Measurements from ENCODE around the gene LRGUK. TPM values are rescaled to one million over a fixed set of nuclear protein-coding genes. Genes with fewer than 3 reads are reported as not detected.

LRGUK gene
- total and polyA plus RNA-seq, 2 of the 8 experiments (the other 6 are each of a cell fraction or from before 2014, with no cell fraction given) = 1.5 to 3.6 TPM

DNA sequence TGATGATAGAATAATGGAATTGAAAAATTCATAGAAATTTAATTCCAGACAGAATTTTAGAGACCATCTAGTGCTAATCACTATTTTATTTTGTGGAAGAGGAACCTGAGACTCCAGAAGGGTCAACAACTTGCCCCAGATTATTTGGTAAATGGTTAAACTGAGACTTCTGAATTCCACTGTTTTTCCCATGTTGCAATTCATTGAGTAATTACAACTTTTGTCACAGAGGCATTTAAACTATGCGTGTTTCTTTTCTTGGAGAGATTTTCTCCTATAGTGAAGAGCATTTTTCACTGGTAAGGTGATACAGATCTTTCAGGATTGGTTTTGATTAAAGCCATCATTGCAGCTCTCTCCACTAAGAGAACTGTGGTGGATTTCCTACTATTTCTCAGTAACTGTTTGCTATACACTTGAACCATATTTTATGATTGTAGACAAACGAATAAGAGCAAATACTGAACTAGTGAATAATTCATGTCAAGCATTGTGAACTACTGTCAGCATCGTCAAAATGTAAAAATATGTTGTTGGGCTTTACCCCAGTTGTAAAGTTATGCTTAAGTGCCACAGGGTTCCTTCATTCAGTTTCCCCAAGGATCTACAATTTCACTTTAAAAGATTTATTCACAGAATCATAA, 26.5 kb downstream of the LRGUK start:
- Histone ChIP-seq H4K91ac (replicated peaks; ENCODE audit: insufficient read length, low read length) (no peak overlapping the region), H3K23me2 (ENCODE audit: low read depth, low read length) (no peaks in the 10 kb centered on the region), H3K4me3 (ENCODE audit: extremely low read depth in 1 of 4, insufficient read depth in 2 of 4, low read depth in 3 of 4, low read length in 4 of 4) (no peak overlapping the region), H3K56ac (replicated peaks; ENCODE audit: insufficient read length, low read depth, low read length) (no peak overlapping the region), H3K9ac (replicated peaks in 1 of 4; ENCODE audit: extremely low read depth in 1 of 4, low read depth in 3 of 4, low read length in 3 of 4) (no peak overlapping the region), H4K5ac (ENCODE audit: insufficient read length, low read depth, low read length) (no peak overlapping the region), H3K79me1 (ENCODE audit: low read depth, low read length) (no peaks in the 10 kb centered on the region), H3K79me2 (ENCODE audit: control insufficient read depth in 1 of 2, insufficient read depth in 2 of 2, low read length in 2 of 2) (no peaks in the 10 kb centered on the region), H2BK15ac (ENCODE audit: low read length) (no peak overlapping the region), H2BK20ac (ENCODE audit: low read length) (no peak overlapping the region), H3K27ac (ENCODE audit: low read depth, low read length) (no peak overlapping the region), H2AK5ac (ENCODE audit: low read depth, low read length) (no peak overlapping the region), H3K4me1 (replicated peaks in 1 of 4; ENCODE audit: control insufficient read depth in 3 of 4, insufficient read depth in 4 of 4, low read length in 3 of 4) (peaks cover 0 to 8% (median 2%) of the 10 kb centered on the region in 4 experiments; a peak in 2 of 7 replicates), H3K27me3 (replicated peaks in 1 of 4; ENCODE audit: control insufficient read depth in 3 of 4, extremely low read depth in 1 of 4, insufficient read depth in 3 of 4, low read length in 3 of 4) (no peaks in the 10 kb centered on the region), H3K36me3 (ENCODE audit: control insufficient read depth in 2 of 4, insufficient read depth in 4 of 4, low read length in 3 of 4) (peaks cover 0 to 5% (median 0%) of the 10 kb centered on the region in 4 experiments; a peak in 2 of 8 replicates), H3K4me2 (ENCODE audit: insufficient read depth in 1 of 2, low read depth in 2 of 2, low read length in 2 of 2) (no peak overlapping the region), H2BK120ac (replicated peaks; ENCODE audit: low read depth, low read length) (no peak overlapping the region), H2BK12ac (ENCODE audit: low read depth, low read length) (no peak overlapping the region), H3K9me3 (ENCODE audit: insufficient read depth in 2 of 2, low read depth in 1 of 2, low read length in 1 of 2) (no peaks in the 10 kb centered on the region), H3K23ac (ENCODE audit: insufficient read length) (no peak overlapping the region), H3K18ac (ENCODE audit: extremely low read depth, low read length) (no peak overlapping the region), H4K8ac (ENCODE audit: extremely low read depth, insufficient read depth, low read length) (no peak overlapping the region), H2AFZ (ENCODE audit: low read length) (no peak overlapping the region), H3K14ac (ENCODE audit: insufficient read length) (no peak overlapping the region), H2BK5ac (ENCODE audit: low read depth, low read length) (no peak overlapping the region), H4K20me1 (replicated peaks in 1 of 2; ENCODE audit: control insufficient read depth in 1 of 2, insufficient read depth in 2 of 2, low read length in 2 of 2) (no peaks in the 10 kb centered on the region), H3K4ac (replicated peaks; ENCODE audit: insufficient read length, low read depth, low read length) (no peak overlapping the region)
- ChIA-PET POLR2A (ENCODE audit: partially characterized antibody) (interaction anchor here (0.7 to 1.2 kb wide), 2 partner anchors 12 to 17 kb away, joined by 3 to 4 read pairs; no protein-coding TSS in a partner anchor), CTCF (ENCODE audit: partially characterized antibody) (interaction anchor here (1.0 to 1.8 kb wide), 8 partner anchors 9 to 267 kb away, joined by 3 to 7 read pairs (median 4); no protein-coding TSS in a partner anchor)
- WGBS, 2 experiments (ENCODE audit: extremely low coverage in 1 of 2, insufficient coverage in 1 of 2, insufficient read length in 1 of 2, insufficient replicate concordance in 2 of 2, low coverage in 1 of 2, low lambda C conversion rate in 2 of 2, missing lambda C conversion rate in 1 of 2) = 70% methylated on average over 3 of the region's 3 CpGs; no CpG with 5 or more reads in 1 of the 2 experiments
- DNase-seq (ENCODE audit: low read depth in 1 of 2, low spot score in 2 of 2) (no peak), FAIRE-seq (no peak)
